SK-N-SH (cell line): ENCODE data around the gene MYOM1. TPM values are rescaled to one million over a fixed set of nuclear protein-coding genes. Genes with fewer than 3 reads are reported as not detected.

Experiments
- CTCF ChIA-PET: fragments of 300-600, 350-600 bp; formaldehyde crosslinking; extraction: SDS; loops from one replicate; lab custom pipeline; 2021; lab: Yijun Ruan, JAX
- POLR2A ChIA-PET: fragments of 350-600 bp; sonication (Branson Sonifier 250); formaldehyde crosslinking; extraction: SDS; loops from one replicate; lab custom pipeline; 2020; ENCODE audit warnings: antibody characterized with exemption, inconsistent platforms; lab: Yijun Ruan, JAX
- DNase-seq: peaks from one replicate; pipeline ENCODE4 v3.0.0; 2012
- H2AFZ ChIP-seq: fragments of 200-600 bp; sonication (generic); 2 replicates; pipeline ENCODE4 v1.8.1; 2016; ENCODE audit warnings: antibody characterized with exemption, mild to moderate bottlenecking, low read depth
- H3F3A ChIP-seq: fragments of 200-600 bp; sonication (generic); replicated peaks from 2 replicates; pipeline ENCODE3; 2016; ENCODE audit warnings: antibody characterized with exemption, mild to moderate bottlenecking; ENCODE audit not compliant: insufficient read depth
- H3K27ac ChIP-seq, 2 experiments: fragments of 200-500 bp in 1 of 2; fragments of 200-600 bp in 1 of 2; sonication (Bioruptor generic) in 1 of 2; sonication (generic), shearing (Covaris generic) in 1 of 2; 2 replicates each; pipeline versions ENCODE4 v1.5.1 to v1.6.1; 2014 to 2016; ENCODE audit warnings: low read depth in 2 of 2, inconsistent platforms in 1 of 2, low read length in 1 of 2, mild to moderate bottlenecking in 1 of 2, mixed read lengths in 1 of 2
- H3K27me3 ChIP-seq: fragments of 200-600 bp; sonication (generic), shearing (Covaris generic); 2 replicates; pipeline ENCODE4 v1.6.1; 2016; ENCODE audit warnings: mixed run types; ENCODE audit not compliant: insufficient read depth
- H3K36me3 ChIP-seq, 2 experiments: fragments of 200-500 bp in 1 of 2; fragments of 200-600 bp in 1 of 2; sonication (Bioruptor generic) in 1 of 2; sonication (generic) in 1 of 2; replicated peaks in 1 of 2; 2 replicates each; pipeline versions ENCODE3 to v1.5.1; 2014 to 2016; ENCODE audit warnings: low read length in 1 of 2, mild to moderate bottlenecking in 1 of 2; ENCODE audit not compliant: insufficient read depth in 2 of 2, control insufficient read depth in 1 of 2
- H3K4me1 ChIP-seq, 2 experiments: fragments of 200-500 bp in 1 of 2; fragments of 200-600 bp in 1 of 2; sonication (Bioruptor generic) in 1 of 2; sonication (generic), shearing (Covaris generic) in 1 of 2; 2 replicates each; pipeline versions ENCODE4 v1.5.1 to v1.6.1; 2014 to 2016; ENCODE audit warnings: low read depth in 1 of 2, low read length in 1 of 2, mixed run types in 1 of 2; ENCODE audit not compliant: insufficient read depth in 2 of 2, control insufficient read depth in 1 of 2
- H3K4me2 ChIP-seq: fragments of 200-600 bp; sonication (generic), shearing (Covaris generic); 2 replicates; pipeline ENCODE4 v1.6.1; 2017; ENCODE audit warnings: mixed run types
- H3K4me3 ChIP-seq, 2 experiments: fragments of 200-500 bp in 1 of 2; fragments of 200-600 bp in 1 of 2; sonication (Bioruptor generic) in 1 of 2; sonication (generic), shearing (Covaris generic) in 1 of 2; 2 replicates each; pipeline versions ENCODE4 v1.5.1 to v1.8.1; 2014 to 2016; ENCODE audit warnings: low read depth in 2 of 2, inconsistent platforms in 1 of 2, low read length in 1 of 2, mild to moderate bottlenecking in 1 of 2, mixed read lengths in 1 of 2, moderate library complexity in 1 of 2
- H3K79me2 ChIP-seq: fragments of 200-600 bp; sonication (generic); 2 replicates; pipeline ENCODE4 v1.8.1; 2017; ENCODE audit warnings: mild to moderate bottlenecking; ENCODE audit not compliant: insufficient read depth
- H3K9ac ChIP-seq: fragments of 200-600 bp; sonication (generic); 2 replicates; pipeline ENCODE4 v1.6.1; 2017; ENCODE audit warnings: mixed run types
- H3K9me2 ChIP-seq: fragments of 200-600 bp; sonication (generic); 2 replicates; pipeline ENCODE4 v1.6.1; 2017; ENCODE audit warnings: mixed run types
- H3K9me3 ChIP-seq: fragments of 200-600 bp; sonication (generic); 2 replicates; pipeline ENCODE4 v1.6.1; 2017; ENCODE audit warnings: mixed run types, mild to moderate bottlenecking, moderate library complexity
- H4K20me1 ChIP-seq: fragments of 200-600 bp; sonication (generic); 2 replicates; pipeline ENCODE4 v1.6.1; 2017; ENCODE audit warnings: mild to moderate bottlenecking, mixed run types; ENCODE audit not compliant: insufficient read depth
- CTCF ChIP-seq: fragments of 200-600 bp; sonication (generic); IDR thresholded peaks from 2 replicates; pipeline ENCODE4 v1.6.1; 2017; ENCODE audit warnings: antibody characterized with exemption, mild to moderate bottlenecking, moderate library complexity
- ELF1 ChIP-seq: IDR thresholded peaks from 2 replicates; pipeline ENCODE4 v1.4.0; 2012
- EZH2phosphoT487 ChIP-seq: fragments of 200-600 bp; sonication (generic); IDR thresholded peaks from 2 replicates; pipeline ENCODE4 v1.6.1; 2017; ENCODE audit warnings: low read depth, mixed run types, mild to moderate bottlenecking, antibody characterized with exemption, moderate library complexity, borderline replicate concordance
- FOXJ3 ChIP-seq: sonication (generic); formaldehyde crosslinking; IDR thresholded peaks from 2 replicates; pipeline ENCODE4 v1.5.1; 2020; ENCODE audit warnings: mild to moderate bottlenecking, missing genetic modification reagents
- IRF3 ChIP-seq: fragments of 150-350 bp; IDR thresholded peaks from 2 replicates; pipeline ENCODE4 v1.6.1; 2016; ENCODE audit warnings: mild to moderate bottlenecking, low read depth, low read length
- JUND ChIP-seq: IDR thresholded peaks from 2 replicates; pipeline ENCODE4 v1.4.0; 2012
- MEF2A ChIP-seq: IDR thresholded peaks from 2 replicates; pipeline ENCODE4 v1.4.0; 2012; ENCODE audit warnings: low read depth, borderline replicate concordance
- MXI1 ChIP-seq: IDR thresholded peaks from 2 replicates; pipeline ENCODE4 v1.6.1; 2012; ENCODE audit warnings: mild to moderate bottlenecking, low read depth, low read length, improper control_type of control experiment
- NRF1 ChIP-seq: IDR thresholded peaks from 2 replicates; pipeline ENCODE4 v1.6.1; 2012; ENCODE audit warnings: low read depth, mild to moderate bottlenecking, low read length
- POLR2AphosphoS5 ChIP-seq: IDR thresholded peaks from 2 replicates; pipeline ENCODE4 v1.6.1; 2012; ENCODE audit warnings: low read depth, low read length
- RAD21 ChIP-seq: IDR thresholded peaks from 2 replicates; pipeline ENCODE4 v1.6.1; 2012; ENCODE audit warnings: mild to moderate bottlenecking, low read length
- RFX5 ChIP-seq: IDR thresholded peaks from 2 replicates; pipeline ENCODE4 v1.6.1; 2012; ENCODE audit warnings: mild to moderate bottlenecking, improper control_type of control experiment, low read length
- RXRA ChIP-seq: IDR thresholded peaks from 2 replicates; pipeline ENCODE4 v1.4.0; 2012; ENCODE audit warnings: low read depth, mild to moderate bottlenecking, borderline replicate concordance
- SMC3 ChIP-seq: IDR thresholded peaks from 2 replicates; pipeline ENCODE4 v1.6.1; 2012; ENCODE audit warnings: low read depth, low read length, improper control_type of control experiment
- TCF12 ChIP-seq: IDR thresholded peaks from 2 replicates; pipeline ENCODE4 v1.4.0; 2012
- TEAD4 ChIP-seq: IDR thresholded peaks from 2 replicates; pipeline ENCODE4 v1.4.0; 2012; ENCODE audit warnings: mild to moderate bottlenecking, borderline replicate concordance; ENCODE audit not compliant: insufficient read depth
- USF1 ChIP-seq: IDR thresholded peaks from 2 replicates; pipeline ENCODE4 v1.4.0; 2012; ENCODE audit warnings: low read depth, borderline replicate concordance
- WGBS: methylation state at CpG from one replicate; pipeline ENCODE4 v1.1.6; 2017; ENCODE audit warnings: low lambda C conversion rate; 5-methylcytosine and 5-hydroxymethylcytosine counted together
- polyA plus RNA-seq, 3 experiments: library from polyadenylated mRNA; depleted of rRNA; stranded (reverse); fragments of >200 nt; gene quantifications; 2 replicates each; pipeline ENCODE4 v1.2.3, GENCODE V29; 2012

The MYOM1 gene
- polyA plus RNA-seq, 1 of the 3 experiments (the other 2 are of a cell fraction): 0.07 TPM

- H3K36me3 ChIP-seq: no peaks in the 10 kb centered on the region
- POLR2A ChIA-PET: no interaction called here
- 54% methylated on average over 4 of the region's 4 CpGs for WGBS
Measured at GRCh38 chr18:3236470-3236869, 16.7 kb upstream of the MYOM1 start.

More at GRCh38 chr18:3236470-3236869, 16.7 kb upstream of the MYOM1 start:
- Histone ChIP-seq H3K27me3 (no peaks in the 10 kb centered on the region), H4K20me1 (no peaks in the 10 kb centered on the region), H3K27ac (no peak overlapping the region), H3K9me3 (no peaks in the 10 kb centered on the region), H3K4me3 (no peak overlapping the region), H3K79me2 (no peaks in the 10 kb centered on the region)
- TF ChIP-seq FOXJ3 (CRISPR knock-in tag): no peak
- no peak for TF ChIP-seq NRF1
- no peak for TF ChIP-seq MEF2A
- TF ChIP-seq MXI1: no peak
- TF ChIP-seq JUND: no peak
- no peak for TF ChIP-seq USF1
- TF ChIP-seq TEAD4: no peak
- TF ChIP-seq RXRA: no peak
- TF ChIP-seq POLR2AphosphoS5: no peak
- TF ChIP-seq EZH2phosphoT487: no peak
- no peak for TF ChIP-seq IRF3
- no peak for TF ChIP-seq SMC3
- no peak for TF ChIP-seq TCF12
- TF ChIP-seq CTCF: no peak
- TF ChIP-seq ELF1: no peak
- no peak for TF ChIP-seq RFX5
- no peak for TF ChIP-seq RAD21
- TF ChIP-seq, all 33 proteins: peak for 0
- Histone ChIP-seq H3K9ac (no peak overlapping the region), H3K4me2 (no peak overlapping the region), H3K9me2 (no peaks in the 10 kb centered on the region), H3K4me1 (no peaks in the 10 kb centered on the region), H2AFZ (no peak overlapping the region), H3F3A (no peaks in the 10 kb centered on the region)
- DNase-seq: no peak
- CTCF ChIA-PET: interaction anchor here (0.7 to 0.9 kb wide), 2 partner anchors 9 to 217 kb away, joined by 3 read pairs; no protein-coding TSS in a partner anchor
